Spleen (tissue), 11 donors: ENCODE results near the gene ENOX1. TPM values are rescaled to one million over a fixed set of nuclear protein-coding genes. Genes with fewer than 3 reads are reported as not detected.

ENCODE experiments used
- DNase-seq: peaks from one replicate; pipeline ENCODE4 v3.0.0-alpha.2; 2020
- H3K27ac ChIP-seq, 8 donors: fragments of 200-600 bp; sonication (generic) in 7 of 8; 1 replicate in 4 of 8; 2 replicates in 4 of 8; pipeline versions ENCODE4 v1.5.0 to v1.8.0; 2016 to 2021; ENCODE audit warnings: inconsistent platforms in 4 of 8, mild to moderate bottlenecking in 4 of 8, moderate library complexity in 1 of 8
- H3K27me3 ChIP-seq, 7 donors: fragments of 200-600 bp; sonication (generic) in 6 of 7; replicated peaks in 1 of 7; 1 replicate in 4 of 7; 2 replicates in 3 of 7; pipeline versions ENCODE4 v1.5.0 to v1.8.0; 2016 to 2021; ENCODE audit warnings: inconsistent platforms in 3 of 7, mild to moderate bottlenecking in 1 of 7
- H3K36me3 ChIP-seq, 6 donors: fragments of 200-600 bp; sonication (generic) in 5 of 6; 1 replicate in 4 of 6; 2 replicates in 2 of 6; pipeline versions ENCODE4 v1.5.0 to v1.8.0; 2016 to 2021; ENCODE audit warnings: inconsistent platforms in 2 of 6
- H3K4me1 ChIP-seq, 6 donors: fragments of 200-600 bp; sonication (generic) in 5 of 6; 1 replicate in 3 of 6; 2 replicates in 3 of 6; pipeline versions ENCODE4 v1.5.0 to v1.8.0; 2016 to 2021; ENCODE audit warnings: inconsistent platforms in 3 of 6
- H3K4me3 ChIP-seq, 8 donors: fragments of 200-600 bp; sonication (generic) in 7 of 8; 1 replicate in 4 of 8; 2 replicates in 4 of 8; pipeline versions ENCODE4 v1.5.0 to v1.8.0; 2016 to 2021; ENCODE audit warnings: inconsistent platforms in 4 of 8, mild to moderate bottlenecking in 4 of 8, moderate library complexity in 2 of 8
- H3K9me3 ChIP-seq, 8 donors: fragments of 200-600 bp; sonication (generic) in 7 of 8; 1 replicate in 4 of 8; 2 replicates in 4 of 8; pipeline versions ENCODE4 v1.5.0 to v1.8.0; 2016 to 2021; ENCODE audit warnings: inconsistent platforms in 4 of 8
- CTCF ChIP-seq, 11 experiments: fragments of 200-600 bp in 7 of 11; fragments of 450-650 bp in 4 of 11; sonication (generic) in 4 of 11; IDR thresholded peaks in 8 of 11; conservative IDR thresholded peaks in 3 of 11; 1 replicate in 7 of 11; 2 replicates in 4 of 11; pipeline versions ENCODE4 v1.4.0 to v1.8.0; 2016 to 2021; ENCODE audit warnings: antibody characterized with exemption in 11 of 11, inconsistent platforms in 4 of 11, mild to moderate bottlenecking in 1 of 11
- POLR2A ChIP-seq, 3 donors: fragments of 450-650 bp; IDR thresholded peaks; one replicate each; pipeline ENCODE4 v1.5.1; 2017; ENCODE audit warnings: antibody characterized with exemption in 3 of 3, mild to moderate bottlenecking in 1 of 3
- POLR2AphosphoS5 ChIP-seq, 3 donors: sonication (generic); formaldehyde crosslinking; IDR thresholded peaks; one replicate each; pipeline ENCODE4 v1.5.1; 2017; ENCODE audit warnings: antibody characterized with exemption in 3 of 3
- WGBS, 5 donors: extraction: QIAGEN DNeasy Blood & Tissue Kit in 3 of 5; methylation state at CpG; one replicate each; pipeline versions ENCODE4 v1.1.5 to v1.1.7; 2013 to 2018; 5-methylcytosine and 5-hydroxymethylcytosine counted together
- intact Hi-C: fragments of 100-400 bp; cut with DNase I; formaldehyde crosslinking; loops from one replicate; pipeline ENCODE4 v1.15.0; 2023; ENCODE audit warnings: low total_unique reads
- polyA plus RNA-seq, 3 donors: library from polyadenylated mRNA; stranded (reverse); fragments of 200-250 nt; gene quantifications; one replicate each; pipeline ENCODE4 v1.2.1, GENCODE V29; 2013
- total RNA-seq, 7 donors: library from RNA; depleted of rRNA in 3 of 7; stranded (reverse); fragments of >200 nt in 3 of 7; fragmentation: NEBNext Ultra II Directional in 4 of 7; extraction: Animal tissue kit (Norgen Biotek cat#: 25700) in 4 of 7; gene quantifications; one replicate each; pipeline versions ENCODE4 v1.1.0 to v1.2.1, GENCODE V29; 2016 to 2021
- donor health status: healthy with polysubstance abuse.
- donor health status: DM: no; HTN: no; CAD: no; lungs with moderate emphysema.
- donor health status: DM: no; HTN: no; CAD: no.
- donor health status: Bipolar disorder and iron deficiency.
- donor health status: healthy.
- donor health status: DM: no; HTN: no; CAD: no.
- donor health status: DM: yes; HTN: yes; CAD: no.

Gene ENOX1
- total and polyA plus RNA-seq, 10 donors: 0.42 to 1.3 (median 0.54) TPM; not detected in 1

GRCh38 chr13:43569658-43570057 is 217.1 kb downstream of the ENOX1 start:
- TF ChIP-seq POLR2AphosphoS5 (IDR thresholded peaks at IDR 0.05) (no peak), POLR2A (IDR thresholded peaks at IDR 0.05) (no peak), CTCF (IDR thresholded peaks at IDR 0.05 in 8 of 11, conservative IDR thresholded peaks at IDR 0.05 in 3 of 11) (no peak)
- DNase-seq: no peak
- no peaks in the 10 kb centered on the region for H3K36me3 ChIP-seq
- no peak overlapping the region for H3K27ac ChIP-seq
- WGBS, 5 donors: 84 to 92% (median 91%) methylated on average over 2 of the region's 2 CpGs
- intact Hi-C loops: no loop called here
- H3K4me3 ChIP-seq: no peak overlapping the region
- H3K9me3 ChIP-seq: no peaks in the 10 kb centered on the region
- no peaks in the 10 kb centered on the region for H3K27me3 ChIP-seq
- peaks cover 0 to 12% (median 3%) of the 10 kb centered on the region in 6 donors for H3K4me1 ChIP-seq

GRCh38 chr13:43567608-43568007 is 219.2 kb downstream of the ENOX1 start:
- Histone ChIP-seq H3K27ac (no peak overlapping the region), H3K4me1 (no peaks in the 10 kb centered on the region), H3K36me3 (no peaks in the 10 kb centered on the region), H3K27me3 (no peaks in the 10 kb centered on the region), H3K4me3 (no peak overlapping the region), H3K9me3 (no peaks in the 10 kb centered on the region)
- 77 to 91% (median 79%) methylated on average over 1 of the region's 1 CpG for WGBS, 5 donors
- no peak for DNase-seq
- TF ChIP-seq CTCF (IDR thresholded peaks at IDR 0.05 in 8 of 11, conservative IDR thresholded peaks at IDR 0.05 in 3 of 11): no peak
- no peak for TF ChIP-seq POLR2A (IDR thresholded peaks at IDR 0.05)
- no peak for TF ChIP-seq POLR2AphosphoS5 (IDR thresholded peaks at IDR 0.05)
- intact Hi-C loops: no loop called here

- H3K4me3 ChIP-seq: no peak overlapping the region
- no peak for DNase-seq
- H3K4me1 ChIP-seq: no peaks in the 10 kb centered on the region
- H3K27me3 ChIP-seq: no peaks in the 10 kb centered on the region
- no peak overlapping the region for H3K27ac ChIP-seq
- no peak for TF ChIP-seq POLR2AphosphoS5 (IDR thresholded peaks at IDR 0.05)
- TF ChIP-seq CTCF (IDR thresholded peaks at IDR 0.05 in 8 of 11, conservative IDR thresholded peaks at IDR 0.05 in 3 of 11): no peak
- no peak for TF ChIP-seq POLR2A (IDR thresholded peaks at IDR 0.05)
- no peaks in the 10 kb centered on the region for H3K9me3 ChIP-seq
- no peaks in the 10 kb centered on the region for H3K36me3 ChIP-seq
- intact Hi-C loops: no loop called here
- 34 to 70% (median 56%) methylated on average over 1 of the region's 1 CpG for WGBS, 5 donors
These were observed 221.8 kb downstream of the ENOX1 start for GRCh38 chr13:43564952-43565351.

- no peak for TF ChIP-seq POLR2AphosphoS5 (IDR thresholded peaks at IDR 0.05)
- TF ChIP-seq POLR2A (IDR thresholded peaks at IDR 0.05): no peak
- no peak for TF ChIP-seq CTCF (IDR thresholded peaks at IDR 0.05 in 8 of 11, conservative IDR thresholded peaks at IDR 0.05 in 3 of 11)
- Histone ChIP-seq H3K27ac (no peak overlapping the region), H3K4me1 (no peaks in the 10 kb centered on the region), H3K36me3 (no peaks in the 10 kb centered on the region), H3K4me3 (no peak overlapping the region), H3K27me3 (no peaks in the 10 kb centered on the region), H3K9me3 (no peaks in the 10 kb centered on the region)
- 89 to 97% (median 96%) methylated on average over 4 of the region's 4 CpGs for WGBS, 5 donors
- intact Hi-C loops: no loop called here
- no peak for DNase-seq
These were observed 225.7 kb downstream of the ENOX1 start for GRCh38 chr13:43561081-43561480.
